ENCODE results near the gene RNF20. TPM values are rescaled to one million over a fixed set of nuclear protein-coding genes. Genes with fewer than 3 reads are reported as not detected.
"Not testable (repeated sequence)": the region's sequence is repeated elsewhere in the genome, so short reads cannot be mapped to it uniquely, and the experiment has no call there.

RNF20 gene
- total and polyA plus RNA-seq, 4 donors = 38.6 to 53.7 (median 41.6) TPM

DNA sequence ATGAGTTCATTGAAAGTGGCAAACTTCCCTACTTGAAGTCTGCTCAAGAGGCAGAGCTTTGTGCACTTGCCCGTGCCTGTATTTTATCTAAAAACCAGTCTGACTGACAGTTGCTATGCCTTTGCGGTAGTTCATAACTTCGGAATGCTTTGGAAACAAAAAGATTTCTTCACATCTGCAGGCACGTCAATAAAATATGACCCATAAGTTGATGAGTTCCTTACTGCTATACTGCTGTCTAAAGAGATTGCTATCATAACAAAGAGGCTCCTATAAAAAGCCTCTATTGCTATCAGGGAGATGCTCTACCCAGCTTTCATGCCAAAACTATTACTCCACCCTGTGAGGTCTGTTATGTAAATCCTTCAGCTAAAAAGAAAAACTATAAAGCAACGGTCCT lies 25.4 kb upstream of the RNF20 start:
- Histone ChIP-seq H3K9me3 (ENCODE audit: control insufficient read depth, insufficient read depth, low read length) (no peaks in the 10 kb centered on the region), H3K4me1 (ENCODE audit: control insufficient read depth, insufficient read depth, low read length) (no peaks in the 10 kb centered on the region), H3K27me3 (ENCODE audit: control insufficient read depth, insufficient read depth, low read length) (no peaks in the 10 kb centered on the region), H3K4me3 (ENCODE audit: low read depth, low read length) (no peak overlapping the region), H3K36me3 (ENCODE audit: control insufficient read depth, insufficient read depth, low read length) (no peaks in the 10 kb centered on the region), H3K27ac (ENCODE audit: low read depth, low read length) (no peak overlapping the region)
- 75% methylated on average over 1 of the region's 5 CpGs for WGBS (ENCODE audit: insufficient coverage)
- no peak for DNase-seq (ENCODE audit: low read depth in 4 of 6, low spot score in 6 of 6)

DNA sequence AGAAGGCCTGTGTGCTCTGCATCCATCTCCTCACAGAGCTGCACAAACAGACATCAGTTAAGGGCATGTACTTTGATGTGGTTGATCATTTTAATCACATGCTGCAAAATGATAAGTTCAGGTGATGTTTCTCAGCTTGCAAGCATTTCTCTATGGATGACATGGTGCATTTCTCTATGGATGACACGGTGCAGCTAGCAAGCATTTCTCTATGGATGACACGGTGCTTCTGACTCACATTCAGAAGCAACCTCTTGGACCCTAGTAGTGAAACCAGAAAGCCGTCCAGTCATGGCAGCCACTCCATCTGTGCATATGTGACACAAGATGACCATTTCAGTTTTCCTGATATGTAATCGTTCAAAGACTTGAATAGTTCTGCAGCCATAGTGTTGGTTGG lies 24.1 kb upstream of the RNF20 start:
- WGBS (ENCODE audit: insufficient coverage) = 90% methylated on average over 4 of the region's 4 CpGs

DNA sequence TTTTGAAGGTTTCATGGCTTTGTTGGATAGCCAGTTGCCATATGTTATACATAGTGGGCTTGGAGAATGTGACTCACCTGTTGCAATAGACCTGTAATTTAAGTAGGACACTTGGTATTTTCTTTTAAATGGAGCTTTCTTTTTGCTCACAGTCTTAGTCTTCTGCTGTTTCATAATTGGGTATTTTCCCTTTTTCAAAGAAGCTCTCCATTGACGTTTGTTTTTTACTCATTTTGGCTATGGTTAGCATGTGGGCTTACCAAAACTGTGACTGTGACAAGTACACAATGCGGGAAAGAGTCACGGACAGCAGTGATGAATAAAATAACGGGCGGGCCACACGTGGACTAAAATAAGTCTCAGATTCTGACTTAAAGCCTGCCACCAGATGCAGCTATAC lies 23.2 kb upstream of the RNF20 start:
- no peak overlapping the region for H3K27ac ChIP-seq (ENCODE audit: low read depth, low read length)
- no peak for DNase-seq (ENCODE audit: low read depth in 4 of 6, low spot score in 6 of 6)
- H3K36me3 ChIP-seq (ENCODE audit: control insufficient read depth, insufficient read depth, low read length) = no peaks in the 10 kb centered on the region
- no peaks in the 10 kb centered on the region for H3K9me3 ChIP-seq (ENCODE audit: control insufficient read depth, insufficient read depth, low read length)
- H3K27me3 ChIP-seq (ENCODE audit: control insufficient read depth, insufficient read depth, low read length) = no peaks in the 10 kb centered on the region
- H3K4me3 ChIP-seq (ENCODE audit: low read depth, low read length) = no peak overlapping the region
- no peaks in the 10 kb centered on the region for H3K4me1 ChIP-seq (ENCODE audit: control insufficient read depth, insufficient read depth, low read length)
- 83% methylated on average over 5 of the region's 6 CpGs for WGBS (ENCODE audit: insufficient coverage)

More for the DNA sequence above, 24.1 kb upstream of the RNF20 start:
- Histone ChIP-seq H3K4me1 (ENCODE audit: control insufficient read depth, insufficient read depth, low read length) (no peaks in the 10 kb centered on the region), H3K27me3 (ENCODE audit: control insufficient read depth, insufficient read depth, low read length) (no peaks in the 10 kb centered on the region), H3K9me3 (ENCODE audit: control insufficient read depth, insufficient read depth, low read length) (no peaks in the 10 kb centered on the region), H3K4me3 (ENCODE audit: low read depth, low read length) (no peak overlapping the region), H3K36me3 (ENCODE audit: control insufficient read depth, insufficient read depth, low read length) (no peaks in the 10 kb centered on the region), H3K27ac (ENCODE audit: low read depth, low read length) (no peak overlapping the region)
- no peak for DNase-seq (ENCODE audit: low read depth in 4 of 6, low spot score in 6 of 6)

DNA sequence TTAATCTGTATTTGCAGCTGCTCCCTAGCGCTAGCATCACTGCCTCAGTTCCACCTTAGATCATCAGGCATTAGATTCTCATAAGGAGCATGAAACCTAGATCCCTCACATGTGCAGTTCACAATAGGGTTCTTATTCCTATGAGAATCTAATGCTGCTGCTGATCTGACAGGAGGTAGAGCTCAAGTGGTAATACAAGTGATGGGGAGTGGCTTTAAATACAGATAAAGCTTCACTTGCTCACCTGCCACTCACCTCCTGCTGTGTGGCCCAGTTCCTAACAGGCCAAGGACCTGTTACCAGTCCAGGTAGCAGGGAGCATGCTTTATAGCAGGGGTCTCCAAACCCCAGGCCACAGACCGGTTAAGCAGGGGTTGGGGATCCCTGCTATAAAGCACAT lies 22.6 kb upstream of the RNF20 start:
- H3K4me3 ChIP-seq (ENCODE audit: low read depth, low read length) = no peak overlapping the region
- no peaks in the 10 kb centered on the region for H3K4me1 ChIP-seq (ENCODE audit: control insufficient read depth, insufficient read depth, low read length)
- H3K27ac ChIP-seq (ENCODE audit: low read depth, low read length) = no peak overlapping the region
- no peaks in the 10 kb centered on the region for H3K36me3 ChIP-seq (ENCODE audit: control insufficient read depth, insufficient read depth, low read length)
- no peaks in the 10 kb centered on the region for H3K9me3 ChIP-seq (ENCODE audit: control insufficient read depth, insufficient read depth, low read length)
- no CpG with 5 or more reads among the region's 2 CpGs for WGBS (ENCODE audit: insufficient coverage)
- no peak for DNase-seq (ENCODE audit: low read depth in 4 of 6, low spot score in 6 of 6)
- no peaks in the 10 kb centered on the region for H3K27me3 ChIP-seq (ENCODE audit: control insufficient read depth, insufficient read depth, low read length)

DNA sequence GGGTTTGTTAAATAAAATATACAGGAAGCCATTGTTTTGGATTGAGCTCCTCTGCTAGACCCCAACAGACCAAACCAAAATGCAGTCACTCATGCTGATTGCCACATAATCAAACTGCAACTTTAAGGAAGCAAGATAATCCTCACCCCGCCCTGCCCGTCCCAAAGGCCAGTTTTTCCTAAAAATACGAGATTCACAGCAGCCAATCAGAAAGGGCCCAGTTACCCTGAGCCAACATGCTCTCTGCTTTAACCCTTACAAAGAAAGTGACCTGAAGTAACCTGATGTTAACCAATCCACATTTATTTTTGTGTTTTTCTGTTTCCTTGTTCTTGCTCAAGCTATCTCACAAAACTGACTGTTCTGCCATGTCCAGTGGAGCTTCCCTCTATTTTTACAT lies 21.5 kb upstream of the RNF20 start:
- 100% methylated on average over 2 of the region's 3 CpGs for WGBS (ENCODE audit: insufficient coverage)
- no peak for DNase-seq (ENCODE audit: low read depth in 4 of 6, low spot score in 6 of 6)

DNA sequence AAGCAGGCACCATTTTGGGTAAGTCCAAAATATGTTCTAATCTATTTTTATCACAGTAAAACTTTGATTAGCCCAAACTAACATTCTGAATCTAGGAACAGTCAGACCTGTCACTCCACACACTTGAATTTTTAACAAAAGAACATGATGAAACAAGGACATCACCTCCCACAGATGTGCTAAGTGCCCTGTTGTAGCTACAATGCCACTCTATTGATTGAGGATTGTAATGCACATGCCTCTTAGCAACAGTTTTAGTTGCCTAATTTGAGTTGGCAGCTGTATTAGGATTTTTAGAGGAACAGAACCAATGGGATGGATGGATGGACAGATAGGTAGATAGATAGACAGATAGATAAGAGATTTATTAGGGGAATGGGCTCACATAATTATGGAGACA lies 20.3 kb upstream of the RNF20 start:
- H3K36me3 ChIP-seq (ENCODE audit: control insufficient read depth, insufficient read depth, low read length) = no peaks in the 10 kb centered on the region
- no peak overlapping the region for H3K27ac ChIP-seq (ENCODE audit: low read depth, low read length)
- H3K4me1 ChIP-seq (ENCODE audit: control insufficient read depth, insufficient read depth, low read length) = no peaks in the 10 kb centered on the region
- no peaks in the 10 kb centered on the region for H3K27me3 ChIP-seq (ENCODE audit: control insufficient read depth, insufficient read depth, low read length)
- H3K4me3 ChIP-seq (ENCODE audit: low read depth, low read length) = no peak overlapping the region
- DNase-seq (ENCODE audit: low read depth in 4 of 6, low spot score in 6 of 6) = no peak
- H3K9me3 ChIP-seq (ENCODE audit: control insufficient read depth, insufficient read depth, low read length) = no peaks in the 10 kb centered on the region

More for the DNA sequence above, 21.5 kb upstream of the RNF20 start:
- H3K9me3 ChIP-seq (ENCODE audit: control insufficient read depth, insufficient read depth, low read length) = no peaks in the 10 kb centered on the region
- H3K27ac ChIP-seq (ENCODE audit: low read depth, low read length) = no peak overlapping the region
- no peak overlapping the region for H3K4me3 ChIP-seq (ENCODE audit: low read depth, low read length)
- H3K4me1 ChIP-seq (ENCODE audit: control insufficient read depth, insufficient read depth, low read length) = no peaks in the 10 kb centered on the region
- no peaks in the 10 kb centered on the region for H3K36me3 ChIP-seq (ENCODE audit: control insufficient read depth, insufficient read depth, low read length)
- no peaks in the 10 kb centered on the region for H3K27me3 ChIP-seq (ENCODE audit: control insufficient read depth, insufficient read depth, low read length)

DNA sequence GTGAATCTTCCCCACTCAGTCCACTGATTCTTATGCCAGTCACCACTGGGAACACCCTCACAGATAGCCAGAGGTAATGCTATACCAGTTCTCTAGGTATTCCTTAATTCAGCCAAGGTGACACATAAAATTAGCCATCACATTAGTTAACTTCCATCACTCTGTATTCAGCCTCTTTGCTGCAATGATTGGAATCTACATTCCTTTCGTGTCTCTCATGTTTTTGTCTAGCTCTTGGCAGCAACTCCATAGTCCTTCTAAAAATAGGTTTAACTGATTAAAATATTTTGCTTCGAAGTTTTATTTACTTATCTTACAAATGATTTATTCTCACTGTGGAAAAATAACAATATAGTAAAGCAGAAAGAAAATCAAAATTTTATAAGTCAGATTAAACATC lies 19.6 kb upstream of the RNF20 start:
- Histone ChIP-seq H3K27ac (ENCODE audit: low read depth, low read length) (no peak overlapping the region), H3K27me3 (ENCODE audit: control insufficient read depth, insufficient read depth, low read length) (no peaks in the 10 kb centered on the region), H3K36me3 (ENCODE audit: control insufficient read depth, insufficient read depth, low read length) (no peaks in the 10 kb centered on the region), H3K9me3 (ENCODE audit: control insufficient read depth, insufficient read depth, low read length) (no peaks in the 10 kb centered on the region), H3K4me1 (ENCODE audit: control insufficient read depth, insufficient read depth, low read length) (no peaks in the 10 kb centered on the region), H3K4me3 (ENCODE audit: low read depth, low read length) (no peak overlapping the region)
- no CpG with 5 or more reads among the region's 2 CpGs for WGBS (ENCODE audit: insufficient coverage)
- DNase-seq (ENCODE audit: low read depth in 4 of 6, low spot score in 6 of 6) = no peak

DNA sequence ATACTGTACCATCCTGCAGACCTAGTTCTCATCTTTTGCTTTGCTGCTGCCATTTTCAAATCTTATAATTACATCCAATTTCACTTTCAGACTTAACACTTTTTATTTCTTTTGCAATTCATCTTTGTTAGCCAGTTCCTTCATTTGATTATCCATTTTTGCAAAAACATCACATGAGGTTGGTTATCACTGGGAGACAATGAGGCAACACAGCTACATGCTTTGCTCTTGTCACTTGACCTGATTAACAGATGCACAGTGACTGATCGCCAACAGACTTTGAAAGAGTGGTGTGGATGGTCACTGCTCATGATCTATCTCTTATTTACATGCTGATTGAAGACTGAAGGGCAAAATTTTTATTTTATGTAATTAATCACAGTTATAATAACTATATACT lies 17.0 kb upstream of the RNF20 start:
- Histone ChIP-seq H3K9me3 (ENCODE audit: control insufficient read depth, insufficient read depth, low read length) (no peaks in the 10 kb centered on the region), H3K4me1 (ENCODE audit: control insufficient read depth, insufficient read depth, low read length) (no peaks in the 10 kb centered on the region), H3K27me3 (ENCODE audit: control insufficient read depth, insufficient read depth, low read length) (no peaks in the 10 kb centered on the region), H3K36me3 (ENCODE audit: control insufficient read depth, insufficient read depth, low read length) (no peaks in the 10 kb centered on the region), H3K4me3 (ENCODE audit: low read depth, low read length) (no peak overlapping the region), H3K27ac (ENCODE audit: low read depth, low read length) (no peak overlapping the region)
- WGBS (ENCODE audit: insufficient coverage) = no CpG with 5 or more reads among the region's 1 CpG
- DNase-seq (ENCODE audit: low read depth in 4 of 6, low spot score in 6 of 6) = no peak

DNA sequence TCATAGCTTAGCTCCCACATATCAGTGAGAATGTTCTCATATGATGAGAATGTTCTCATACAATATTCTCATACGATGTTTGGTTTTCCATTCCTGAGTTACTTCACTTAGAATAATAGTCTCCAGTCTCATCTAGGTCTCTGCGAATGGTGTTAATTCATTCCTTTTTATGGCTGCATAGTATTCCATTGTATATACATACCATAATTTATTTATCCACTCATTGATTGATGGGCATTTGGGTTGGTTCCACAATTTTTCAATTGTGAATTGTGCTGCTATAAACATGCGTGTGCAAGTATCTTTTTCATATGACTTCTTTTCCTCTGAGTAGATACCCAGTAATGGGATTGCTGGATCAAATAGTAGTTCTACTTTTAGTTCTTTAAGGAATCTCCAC lies 15.2 kb upstream of the RNF20 start:
- not testable (repeated sequence) for H3K27me3 ChIP-seq (ENCODE audit: control insufficient read depth, insufficient read depth, low read length); H3K4me1 ChIP-seq (ENCODE audit: control insufficient read depth, insufficient read depth, low read length); H3K36me3 ChIP-seq (ENCODE audit: control insufficient read depth, insufficient read depth, low read length); DNase-seq (ENCODE audit: low read depth in 4 of 6, low spot score in 6 of 6); H3K27ac ChIP-seq (ENCODE audit: low read depth, low read length); H3K9me3 ChIP-seq (ENCODE audit: control insufficient read depth, insufficient read depth, low read length); H3K4me3 ChIP-seq (ENCODE audit: low read depth, low read length)
- WGBS (ENCODE audit: insufficient coverage) = no CpG with 5 or more reads among the region's 3 CpGs

DNA sequence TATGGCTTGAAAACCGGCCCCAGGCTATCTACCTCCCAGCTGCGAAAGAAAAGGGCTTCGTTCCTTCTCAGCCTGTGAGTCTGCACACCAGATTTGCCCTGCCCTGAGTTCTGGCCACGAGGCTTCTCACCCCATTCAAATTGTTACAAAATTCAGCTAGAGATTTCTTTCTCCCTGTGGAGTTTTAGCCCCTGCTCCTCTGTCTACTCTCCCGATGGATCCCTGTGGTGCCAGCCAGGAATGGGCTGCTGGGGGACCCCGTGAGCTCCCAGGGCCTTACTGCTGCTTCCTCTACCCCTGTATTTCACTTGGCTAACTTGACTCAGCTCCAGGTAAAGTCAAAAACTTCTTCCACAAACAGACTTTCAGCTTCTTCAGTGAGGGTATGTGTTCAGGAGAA lies 9.3 kb upstream of the RNF20 start:
- DNase-seq (ENCODE audit: low read depth in 4 of 6, low spot score in 6 of 6) = no peak
- no peak overlapping the region for H3K27ac ChIP-seq (ENCODE audit: low read depth, low read length)
- WGBS (ENCODE audit: insufficient coverage) = 78% methylated on average over 6 of the region's 6 CpGs
- H3K36me3 ChIP-seq (ENCODE audit: control insufficient read depth, insufficient read depth, low read length) = no peaks in the 10 kb centered on the region
- no peak overlapping the region for H3K4me3 ChIP-seq (ENCODE audit: low read depth, low read length)
- H3K9me3 ChIP-seq (ENCODE audit: control insufficient read depth, insufficient read depth, low read length) = no peaks in the 10 kb centered on the region
- no peaks in the 10 kb centered on the region for H3K4me1 ChIP-seq (ENCODE audit: control insufficient read depth, insufficient read depth, low read length)
- no peaks in the 10 kb centered on the region for H3K27me3 ChIP-seq (ENCODE audit: control insufficient read depth, insufficient read depth, low read length)

Measured in spinal cord (tissue), 10 donors.